ENCODE data around the gene NPHS1. TPM values are rescaled to one million over a fixed set of nuclear protein-coding genes. Genes with fewer than 3 reads are reported as not detected.

The NPHS1 gene
- total RNA-seq, 1 experiment from 2014 or later: not detected

DNA sequence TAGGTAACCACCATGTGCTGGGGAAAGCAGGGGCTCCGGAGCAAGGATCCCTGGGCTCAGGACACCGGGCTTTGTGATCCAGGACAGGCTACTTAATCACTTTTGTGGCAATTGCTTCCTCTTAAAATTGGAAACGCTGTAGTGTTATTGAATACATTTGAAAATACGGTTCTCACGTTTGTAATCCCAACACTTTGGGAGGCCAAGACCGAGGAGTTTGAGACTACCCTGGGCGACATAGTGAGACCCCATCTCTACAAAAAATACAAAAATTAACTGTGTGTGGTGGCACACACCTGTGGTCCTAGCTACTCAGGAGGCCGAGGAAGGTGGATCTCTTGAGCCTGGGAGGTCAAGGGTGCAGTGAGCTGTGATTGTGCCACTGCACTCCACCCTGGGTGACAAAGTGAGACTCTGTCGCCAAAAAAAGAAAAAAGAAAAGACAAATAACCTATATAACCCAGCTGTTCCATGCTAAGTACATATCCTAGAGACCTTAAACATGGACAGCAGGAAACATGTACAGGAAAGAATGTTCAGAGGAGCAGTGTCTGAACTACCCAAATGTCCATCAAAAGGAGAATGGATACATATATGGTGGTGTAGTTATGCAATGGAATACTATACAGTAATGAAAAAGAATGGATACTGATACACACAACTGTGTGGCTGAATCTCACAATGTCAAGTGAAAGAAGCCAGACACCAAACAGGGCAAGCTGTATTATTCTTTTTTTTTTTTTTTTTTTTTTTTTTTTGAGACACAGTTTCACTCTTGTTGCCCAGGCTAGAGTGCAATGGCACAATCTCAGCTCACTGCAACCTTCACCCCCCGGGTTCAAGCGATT is 39.0 kb downstream of the NPHS1 start:
- intact Hi-C loops (cut with micrococcal nuclease; ENCODE audit: unreplicated experiment): no loop called here
- Histone ChIP-seq H3K27me3 (replicated peaks; ENCODE audit: insufficient read depth, low read depth, low read length, poor library complexity) (no peaks in the 10 kb centered on the region), H3K4me1 (ENCODE audit: insufficient read depth, low read length, poor library complexity, severe bottlenecking) (no peaks in the 10 kb centered on the region), H3K4me3 (ENCODE audit: low read depth, low read length, poor library complexity, severe bottlenecking) (no peak overlapping the region), H3K36me3 (ENCODE audit: insufficient read depth, low read length, poor library complexity, severe bottlenecking) (no peaks in the 10 kb centered on the region), H3K27ac (ENCODE audit: low read depth, low read length, poor library complexity, severe bottlenecking) (no peak overlapping the region), H3K9me3 (ENCODE audit: low read depth, low read length, poor library complexity, severe bottlenecking) (no peaks in the 10 kb centered on the region)
- ChIA-PET CTCF (no interaction called here), POLR2A (ENCODE audit: low non-redundant PET) (no interaction called here)
- no peak for TF ChIP-seq EZH2 (IDR thresholded peaks at IDR 0.05; ENCODE audit: borderline replicate concordance, low read depth, low read length, poor library complexity, severe bottlenecking)
- TF ChIP-seq, protein P1, sequence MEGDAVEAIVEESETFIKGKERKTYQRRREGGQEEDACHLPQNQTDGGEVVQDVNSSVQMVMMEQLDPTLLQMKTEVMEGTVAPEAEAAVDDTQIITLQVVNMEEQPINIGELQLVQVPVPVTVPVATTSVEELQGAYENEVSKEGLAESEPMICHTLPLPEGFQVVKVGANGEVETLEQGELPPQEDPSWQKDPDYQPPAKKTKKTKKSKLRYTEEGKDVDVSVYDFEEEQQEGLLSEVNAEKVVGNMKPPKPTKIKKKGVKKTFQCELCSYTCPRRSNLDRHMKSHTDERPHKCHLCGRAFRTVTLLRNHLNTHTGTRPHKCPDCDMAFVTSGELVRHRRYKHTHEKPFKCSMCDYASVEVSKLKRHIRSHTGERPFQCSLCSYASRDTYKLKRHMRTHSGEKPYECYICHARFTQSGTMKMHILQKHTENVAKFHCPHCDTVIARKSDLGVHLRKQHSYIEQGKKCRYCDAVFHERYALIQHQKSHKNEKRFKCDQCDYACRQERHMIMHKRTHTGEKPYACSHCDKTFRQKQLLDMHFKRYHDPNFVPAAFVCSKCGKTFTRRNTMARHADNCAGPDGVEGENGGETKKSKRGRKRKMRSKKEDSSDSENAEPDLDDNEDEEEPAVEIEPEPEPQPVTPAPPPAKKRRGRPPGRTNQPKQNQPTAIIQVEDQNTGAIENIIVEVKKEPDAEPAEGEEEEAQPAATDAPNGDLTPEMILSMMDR (conservative IDR thresholded peaks at IDR 0.05; ENCODE audit: low read depth, low read length): no peak
- no peak for DNase-seq (ENCODE audit: low spot score)
- BruUV-seq (replicated peaks): no TSS peak

DNA sequence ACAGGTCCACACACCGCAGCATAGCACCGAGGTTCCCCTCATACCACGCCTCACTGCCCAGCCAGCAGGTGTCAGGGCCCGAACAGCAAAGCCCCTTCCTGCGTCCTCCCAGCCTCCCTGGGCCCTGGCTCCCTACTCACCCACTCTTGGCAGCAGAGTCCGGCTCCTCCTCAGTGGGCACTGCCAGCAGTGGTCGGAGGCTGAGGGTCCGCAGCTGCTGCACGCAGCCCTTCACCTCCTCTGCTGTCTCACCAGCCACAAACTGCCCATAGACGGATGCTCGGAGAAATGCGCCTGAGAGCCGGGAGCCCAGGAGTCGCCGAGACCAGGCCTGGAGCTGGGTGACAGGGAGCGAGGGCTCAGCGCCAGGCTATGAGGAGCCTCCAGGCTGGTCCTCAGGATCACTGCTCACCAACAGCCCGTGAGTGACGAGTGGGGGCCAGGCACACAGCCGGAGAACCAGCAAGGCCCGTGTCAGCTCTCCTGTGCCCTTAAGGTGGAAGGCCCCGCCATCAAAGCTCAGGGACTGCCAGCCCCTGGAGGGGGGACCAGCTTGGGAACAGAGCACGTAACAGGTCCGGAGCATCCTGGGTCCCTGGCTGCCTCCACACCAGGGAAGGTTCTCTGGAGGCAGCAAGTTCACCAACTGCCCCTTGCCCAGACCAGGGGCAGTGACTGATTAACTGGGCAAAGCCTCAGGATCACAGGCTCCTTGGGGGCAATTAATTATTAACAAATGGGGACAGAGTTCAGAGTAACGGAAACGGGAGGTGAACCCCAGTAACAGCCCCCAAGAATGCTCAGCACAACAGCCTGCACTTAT is 39.9 kb downstream of the NPHS1 start, which contains the start of gene PRODH2:
PRODH2 (minus strand) TSS at position 626 of the 823 bp plus-strand sequence; CDS start at position 586, 40 bp downstream.
- no peak for TF ChIP-seq EZH2 (IDR thresholded peaks at IDR 0.05; ENCODE audit: borderline replicate concordance, low read depth, low read length, poor library complexity, severe bottlenecking)
- TF ChIP-seq, protein P1 (conservative IDR thresholded peaks at IDR 0.05; ENCODE audit: low read depth, low read length): no peak
- ChIA-PET CTCF (no interaction called here), POLR2A (ENCODE audit: low non-redundant PET) (no interaction called here)
- intact Hi-C loops (cut with micrococcal nuclease; ENCODE audit: unreplicated experiment): no loop called here
- Histone ChIP-seq H3K4me1 (ENCODE audit: insufficient read depth, low read length, poor library complexity, severe bottlenecking) (no peaks in the 10 kb centered on the region), H3K27me3 (replicated peaks; ENCODE audit: insufficient read depth, low read depth, low read length, poor library complexity) (no peaks in the 10 kb centered on the region), H3K27ac (ENCODE audit: low read depth, low read length, poor library complexity, severe bottlenecking) (no peak within 1 kb of the TSS), H3K36me3 (ENCODE audit: insufficient read depth, low read length, poor library complexity, severe bottlenecking) (no peaks in the 10 kb centered on the region), H3K4me3 (ENCODE audit: low read depth, low read length, poor library complexity, severe bottlenecking) (no peak within 1 kb of the TSS), H3K9me3 (ENCODE audit: low read depth, low read length, poor library complexity, severe bottlenecking) (no peaks in the 10 kb centered on the region)
- BruUV-seq (replicated peaks): no TSS peak
- no peak for DNase-seq (ENCODE audit: low spot score)

DNA sequence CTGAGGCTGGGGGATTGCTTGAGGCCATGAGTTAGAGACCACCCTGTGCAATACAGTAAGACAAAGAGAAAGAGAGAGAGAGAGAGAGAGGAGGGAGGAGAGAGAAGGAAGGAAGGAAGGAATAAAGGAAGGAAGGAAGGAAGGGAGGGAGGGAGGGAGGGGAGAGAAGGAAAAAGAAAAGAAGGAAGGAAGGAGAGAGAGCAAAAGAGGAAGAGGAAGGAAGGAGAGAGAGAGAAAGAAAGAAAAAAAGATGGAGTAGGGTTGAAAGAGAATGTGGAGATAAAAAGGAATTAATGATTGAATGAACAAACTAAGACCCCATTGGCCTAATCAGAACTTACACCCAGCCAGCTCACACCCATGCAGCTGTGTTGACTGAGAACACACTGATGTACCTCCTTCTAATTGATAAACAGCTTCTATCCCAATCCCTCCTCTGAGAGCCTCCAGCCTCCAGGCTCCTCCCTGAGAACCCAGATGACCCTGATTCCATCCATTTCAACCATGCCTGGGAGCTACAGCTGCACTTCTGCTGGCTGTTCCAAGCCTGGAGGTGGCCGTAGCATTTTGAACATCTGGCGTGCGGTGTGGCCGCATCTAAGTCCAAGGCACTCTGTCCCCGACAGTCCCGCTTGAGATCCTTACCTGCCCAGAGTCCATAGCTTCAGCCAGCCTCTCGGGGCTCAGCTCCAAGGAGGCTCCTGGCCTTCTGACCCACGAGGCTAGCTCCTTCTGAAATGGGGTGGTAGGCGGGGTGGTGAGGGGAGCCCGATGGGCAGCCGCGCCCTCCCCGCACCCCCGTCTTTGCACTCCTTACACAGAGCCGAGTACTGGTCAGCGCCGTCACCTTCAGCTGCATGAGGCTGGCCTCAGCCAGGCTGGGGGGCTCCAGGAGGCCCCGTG is 40.7 kb downstream of the NPHS1 start:
- no peak for DNase-seq (ENCODE audit: low spot score)
- CTCF ChIA-PET: no interaction called here
- POLR2A ChIA-PET (ENCODE audit: low non-redundant PET): no interaction called here

More for the DNA sequence above, 40.7 kb downstream of the NPHS1 start:
- TF ChIP-seq EZH2 (IDR thresholded peaks at IDR 0.05; ENCODE audit: borderline replicate concordance, low read depth, low read length, poor library complexity, severe bottlenecking): no peak
- TF ChIP-seq, protein P1 (conservative IDR thresholded peaks at IDR 0.05; ENCODE audit: low read depth, low read length): no peak
- BruUV-seq (replicated peaks): no TSS peak
- H3K4me3 ChIP-seq (ENCODE audit: low read depth, low read length, poor library complexity, severe bottlenecking): no peak overlapping the region
- H3K4me1 ChIP-seq (ENCODE audit: insufficient read depth, low read length, poor library complexity, severe bottlenecking): no peaks in the 10 kb centered on the region
- intact Hi-C loops (cut with micrococcal nuclease; ENCODE audit: unreplicated experiment): no loop called here
- H3K27me3 ChIP-seq (replicated peaks; ENCODE audit: insufficient read depth, low read depth, low read length, poor library complexity): no peaks in the 10 kb centered on the region
- no peaks in the 10 kb centered on the region for H3K9me3 ChIP-seq (ENCODE audit: low read depth, low read length, poor library complexity, severe bottlenecking)
- no peaks in the 10 kb centered on the region for H3K36me3 ChIP-seq (ENCODE audit: insufficient read depth, low read length, poor library complexity, severe bottlenecking)
- H3K27ac ChIP-seq (ENCODE audit: low read depth, low read length, poor library complexity, severe bottlenecking): no peak overlapping the region
